NCI-H146 (cell line): ENCODE measurements around the gene COL18A1.

Experiments used
- DNase-seq: peaks from one replicate; lab custom pipeline; 2025; lab: John Stamatoyannopoulos, UW

COL18A1 gene

GRCh38 chr21:45401916-45402900 lies 2.8 kb upstream of the COL18A1 start:
- no peak for DNase-seq

- DNase-seq: no peak
Measured at GRCh38 chr21:45403133-45403824, 1.7 kb upstream of the COL18A1 start.

GRCh38 chr21:45403825-45404729 lies 888 bp upstream of the COL18A1 start:
- DNase-seq: no peak

- DNase-seq: no peak
Measured at GRCh38 chr21:45405271-45405818, 380 bp downstream of the COL18A1 start.

GRCh38 chr21:45405819-45406762 lies 1.1 kb downstream of the COL18A1 start:
- DNase-seq: no peak

- no peak for DNase-seq
Measured at GRCh38 chr21:45406801-45407628, 2.0 kb downstream of the COL18A1 start.

GRCh38 chr21:45407629-45408247 lies 2.8 kb downstream of the COL18A1 start:
- no peak for DNase-seq

- no peak for DNase-seq
Measured at GRCh38 chr21:45408271-45408791, 3.4 kb downstream of the COL18A1 start.

GRCh38 chr21:45408801-45409261 lies 3.9 kb downstream of the COL18A1 start:
- no peak for DNase-seq

GRCh38 chr21:45409466-45410150 lies 4.6 kb downstream of the COL18A1 start:
- no peak for DNase-seq

- DNase-seq: no peak
Measured at GRCh38 chr21:45410151-45410864, 5.3 kb downstream of the COL18A1 start.

GRCh38 chr21:45410865-45411809 lies 6.2 kb downstream of the COL18A1 start:
- DNase-seq: no peak

GRCh38 chr21:45411810-45412206 lies 6.8 kb downstream of the COL18A1 start:
- DNase-seq: no peak

- DNase-seq: no peak
Measured at GRCh38 chr21:45412491-45412890, 7.5 kb downstream of the COL18A1 start.

- no peak for DNase-seq
Measured at GRCh38 chr21:45412909-45413611, 8.1 kb downstream of the COL18A1 start.

GRCh38 chr21:45413922-45414321 lies 9.0 kb downstream of the COL18A1 start:
- DNase-seq: no peak
